Stomach (tissue), 9 donors: ENCODE results near the gene RIPPLY2. TPM values are rescaled to one million over a fixed set of nuclear protein-coding genes. Genes with fewer than 3 reads are reported as not detected.

Experiments used
- DNase-seq, 2 donors: peaks; one replicate each; pipeline versions ENCODE4 v3.0.0 to v3.0.0-alpha.2; 2013 to 2019
- H3K27ac ChIP-seq, 5 donors: fragments of 200-600 bp in 4 of 5; sonication (generic) in 4 of 5; one replicate each; pipeline ENCODE4 v1.5.1; 2013 to 2019; ENCODE audit warnings: mild to moderate bottlenecking in 1 of 5, moderate library complexity in 1 of 5
- H3K27me3 ChIP-seq, 3 donors: fragments of 200-600 bp; sonication (generic); one replicate each; pipeline ENCODE4 v1.5.1; 2017 to 2019; ENCODE audit warnings: mixed run types in 1 of 3
- H3K36me3 ChIP-seq, 4 donors: fragments of 200-600 bp; sonication (generic); 1 replicate in 3 of 4; 2 replicates in 1 of 4; pipeline ENCODE4 v1.5.1; 2016 to 2019
- H3K4me1 ChIP-seq, 4 donors: fragments of 200-600 bp; sonication (generic); one replicate each; pipeline ENCODE4 v1.5.1; 2016 to 2019
- H3K4me3 ChIP-seq, 4 donors: fragments of 200-600 bp; sonication (generic) in 3 of 4; one replicate each; pipeline ENCODE4 v1.5.1; 2016 to 2019; ENCODE audit warnings: mild to moderate bottlenecking in 1 of 4
- H3K9me3 ChIP-seq, 4 donors: fragments of 200-600 bp; sonication (generic); one replicate each; pipeline ENCODE4 v1.5.1; 2016 to 2019
- CTCF ChIP-seq, 7 experiments: fragments of 450-650 bp in 4 of 7; fragments of 200-600 bp in 3 of 7; sonication (generic) in 3 of 7; IDR thresholded peaks; one replicate each; pipeline ENCODE4 v1.5.1; 2016 to 2019; ENCODE audit warnings: antibody characterized with exemption in 7 of 7, control low read depth in 2 of 7, mild to moderate bottlenecking in 1 of 7
- EP300 ChIP-seq: sonication (generic); formaldehyde crosslinking; IDR thresholded peaks from one replicate; pipeline ENCODE4 v1.6.1; 2017; ENCODE audit warnings: antibody characterized with exemption
- POLR2A ChIP-seq, 4 donors: fragments of 450-650 bp; IDR thresholded peaks; one replicate each; pipeline ENCODE4 v1.6.1; 2016; ENCODE audit warnings: antibody characterized with exemption in 4 of 4, control low read depth in 2 of 4, mild to moderate bottlenecking in 1 of 4, moderate library complexity in 1 of 4
- POLR2AphosphoS5 ChIP-seq, 3 donors: sonication (generic); formaldehyde crosslinking; IDR thresholded peaks; one replicate each; pipeline ENCODE4 v1.6.1; 2016; ENCODE audit warnings: antibody characterized with exemption in 3 of 3
- WGBS, 5 donors: extraction: QIAGEN DNeasy Blood & Tissue Kit in 3 of 5; methylation state at CpG; one replicate each; pipeline versions ENCODE4 v1.1.5 to v1.1.7; 2013 to 2018; 5-methylcytosine and 5-hydroxymethylcytosine counted together
- intact Hi-C: fragments of 100-400 bp; cut with DNase I; formaldehyde crosslinking; loops from one replicate; pipeline ENCODE4 v1.15.1; 2023; ENCODE audit warnings: low total_unique reads
- polyA plus RNA-seq, 3 donors: library from polyadenylated mRNA; stranded (reverse); fragments of 200-250 nt; gene quantifications; one replicate each; pipeline ENCODE4 v1.2.3, GENCODE V29; 2013
- total RNA-seq, 5 donors: library from RNA; depleted of rRNA; stranded (reverse); fragments of >200 nt; gene quantifications; one replicate each; pipeline versions ENCODE4 v1.1.0 to v1.2.3, GENCODE V29; 2014 to 2016
- donor health status: healthy with polysubstance abuse.
- donor health status: Bipolar disorder and iron deficiency.
- donor health status: healthy.

Gene RIPPLY2
- total and polyA plus RNA-seq, 8 donors, result 1.00 to 1.5 TPM; not detected in 6

GRCh38 chr6:83873869-83874268, 20.7 kb downstream of the RIPPLY2 start:
- no peak overlapping the region for H3K4me3 ChIP-seq
- TF ChIP-seq POLR2AphosphoS5 (IDR thresholded peaks at IDR 0.05) (no peak), EP300 (no peak), CTCF (IDR thresholded peaks at IDR 0.05) (no peak), POLR2A (IDR thresholded peaks at IDR 0.05) (no peak)
- H3K36me3 ChIP-seq, result peaks cover 0 to 5% (median 4%) of the 10 kb centered on the region in 4 donors
- no peaks in the 10 kb centered on the region for H3K27me3 ChIP-seq
- no peak overlapping the region for H3K27ac ChIP-seq
- peaks cover 0 to 4% (median 1%) of the 10 kb centered on the region in 4 donors for H3K4me1 ChIP-seq
- no peaks in the 10 kb centered on the region for H3K9me3 ChIP-seq
- intact Hi-C loops, result no loop called here
- DNase-seq, result no peak

GRCh38 chr6:83875843-83876242, 22.7 kb downstream of the RIPPLY2 start:
- Histone ChIP-seq H3K36me3 (peaks cover 0 to 5% (median 2%) of the 10 kb centered on the region in 4 donors), H3K9me3 (no peaks in the 10 kb centered on the region), H3K27ac (no peak overlapping the region), H3K4me3 (no peak overlapping the region), H3K4me1 (peaks cover 0 to 11% (median 4%) of the 10 kb centered on the region in 4 donors), H3K27me3 (no peaks in the 10 kb centered on the region)
- intact Hi-C loops, result no loop called here
- no peak for DNase-seq
- 89 to 96% (median 94%) methylated on average over 6 of the region's 6 CpGs for WGBS, 5 donors
- no peak for TF ChIP-seq EP300
- TF ChIP-seq CTCF (IDR thresholded peaks at IDR 0.05), result no peak
- TF ChIP-seq POLR2AphosphoS5 (IDR thresholded peaks at IDR 0.05), result no peak
- TF ChIP-seq POLR2A (IDR thresholded peaks at IDR 0.05), result no peak

- TF ChIP-seq CTCF (IDR thresholded peaks at IDR 0.05) (no peak), POLR2A (IDR thresholded peaks at IDR 0.05) (no peak), POLR2AphosphoS5 (IDR thresholded peaks at IDR 0.05) (no peak), EP300 (no peak)
- WGBS, 5 donors, result 59 to 73% (median 65%) methylated on average over 4 of the region's 4 CpGs
- H3K36me3 ChIP-seq, result peaks cover 0 to 5% (median 2%) of the 10 kb centered on the region in 4 donors
- peaks cover 0 to 11% (median 2%) of the 10 kb centered on the region in 4 donors for H3K4me1 ChIP-seq
- H3K9me3 ChIP-seq, result no peaks in the 10 kb centered on the region
- intact Hi-C loops, result no loop called here
- H3K27ac ChIP-seq, result no peak overlapping the region
- no peak overlapping the region for H3K4me3 ChIP-seq
- H3K27me3 ChIP-seq, result no peaks in the 10 kb centered on the region
- DNase-seq, result no peak
These were observed 25.9 kb downstream of the RIPPLY2 start for GRCh38 chr6:83878902-83879644.

- no peaks in the 10 kb centered on the region for H3K27me3 ChIP-seq
- no peak for TF ChIP-seq POLR2AphosphoS5 (IDR thresholded peaks at IDR 0.05)
- TF ChIP-seq POLR2A (IDR thresholded peaks at IDR 0.05), result no peak
- no peak for TF ChIP-seq CTCF (IDR thresholded peaks at IDR 0.05)
- no peak for TF ChIP-seq EP300
- H3K36me3 ChIP-seq, result peaks cover 0 to 5% (median 2%) of the 10 kb centered on the region in 4 donors
- intact Hi-C loops, result loop anchor here (10.0 kb wide), 1 partner anchor 345 kb away; the partner anchor contains the start of gene CEP162
- no peak for DNase-seq
- no peak overlapping the region for H3K27ac ChIP-seq
- no peaks in the 10 kb centered on the region for H3K9me3 ChIP-seq
- peaks cover 0 to 11% (median 2%) of the 10 kb centered on the region in 4 donors for H3K4me1 ChIP-seq
- no peak overlapping the region for H3K4me3 ChIP-seq
- 86 to 93% (median 92%) methylated on average over 4 of the region's 4 CpGs for WGBS, 5 donors
These were observed 26.6 kb downstream of the RIPPLY2 start for GRCh38 chr6:83879746-83880145.
